K562 (cell line): ENCODE data around the gene GOT1.

Experiments
- ARID3A ChIP-seq: IDR thresholded peaks from 2 replicates; pipeline ENCODE4 v1.6.1; 2012; ENCODE audit warnings: low read depth, low read length, improper control_type of control experiment, borderline replicate concordance
- KLF10 ChIP-seq: fragments of 250-450 bp; sonication (Bioruptor Pico); IDR thresholded peaks from 2 replicates; pipeline ENCODE4 v1.6.1; 2021; ENCODE audit warnings: matching md5 sums
- MEF2A ChIP-seq: IDR thresholded peaks from 2 replicates; pipeline ENCODE4 v1.6.1; 2011; ENCODE audit warnings: low read depth, mild to moderate bottlenecking, low read length, moderate library complexity; ENCODE audit not compliant: control insufficient read depth

- TF ChIP-seq KLF10 (no peak), MEF2A (no peak), ARID3A (no peak)
Measured at GRCh38 chr10:99387541-99387940, 42.9 kb downstream of the GOT1 start.
